SK-N-SH treated with all-trans-retinoic acid at 6 μM for 48 hours (cell line): Measurements from ENCODE around the gene ZNHIT3.

ENCODE experiments used
- PATZ1 ChIP-seq: fragments of 250-450 bp; sonication (Bioruptor Pico); IDR thresholded peaks from 2 replicates; pipeline ENCODE4 v1.8.0; 2020; ENCODE audit warnings: mild to moderate bottlenecking, moderate library complexity, borderline replicate concordance
- PPARA ChIP-seq: fragments of 250-450 bp; sonication (Bioruptor Pico); IDR thresholded peaks from 2 replicates; pipeline ENCODE4 v1.5.0; 2020; ENCODE audit warnings: mild to moderate bottlenecking, borderline replicate concordance
- TOX ChIP-seq: fragments of 250-450 bp; sonication (Bioruptor Pico); IDR thresholded peaks from 2 replicates; pipeline ENCODE4 v1.8.0; 2021; ENCODE audit warnings: mild to moderate bottlenecking, moderate library complexity, borderline replicate concordance
- TSHZ2 ChIP-seq: fragments of 250-450 bp; sonication (Bioruptor Pico); IDR thresholded peaks from 2 replicates; pipeline ENCODE4 v1.5.0; 2020; ENCODE audit warnings: mild to moderate bottlenecking, moderate library complexity
- ZC3H10 ChIP-seq: fragments of 250-450 bp; sonication (Bioruptor Pico); IDR thresholded peaks from 2 replicates; pipeline ENCODE4 v1.5.1; 2021; ENCODE audit warnings: mild to moderate bottlenecking, moderate library complexity
- ZNF565 ChIP-seq: fragments of 450-650 bp; formaldehyde crosslinking; conservative IDR thresholded peaks from 2 replicates; pipeline ENCODE4 v1.5.0; 2020; ENCODE audit warnings: low read depth, mild to moderate bottlenecking, moderate library complexity
- ZNF70 ChIP-seq: fragments of 450-650 bp; formaldehyde crosslinking; IDR thresholded peaks from 2 replicates; pipeline ENCODE4 v1.5.0; 2020; ENCODE audit warnings: mild to moderate bottlenecking, moderate library complexity

GRCh38 chr17:36527621-36528250, 41.3 kb downstream of the ZNHIT3 start:
- TF ChIP-seq ZNF565 (CRISPR knock-in tag) (no peak), PPARA (CRISPR knock-in tag) (no peak), ZNF70 (CRISPR knock-in tag) (no peak), PATZ1 (CRISPR knock-in tag) (no peak), TSHZ2 (CRISPR knock-in tag) (no peak), TOX (CRISPR knock-in tag) (no peak), ZC3H10 (CRISPR knock-in tag) (no peak)
